ENCODE results near the gene BRD3OS.

The BRD3OS gene

DNA sequence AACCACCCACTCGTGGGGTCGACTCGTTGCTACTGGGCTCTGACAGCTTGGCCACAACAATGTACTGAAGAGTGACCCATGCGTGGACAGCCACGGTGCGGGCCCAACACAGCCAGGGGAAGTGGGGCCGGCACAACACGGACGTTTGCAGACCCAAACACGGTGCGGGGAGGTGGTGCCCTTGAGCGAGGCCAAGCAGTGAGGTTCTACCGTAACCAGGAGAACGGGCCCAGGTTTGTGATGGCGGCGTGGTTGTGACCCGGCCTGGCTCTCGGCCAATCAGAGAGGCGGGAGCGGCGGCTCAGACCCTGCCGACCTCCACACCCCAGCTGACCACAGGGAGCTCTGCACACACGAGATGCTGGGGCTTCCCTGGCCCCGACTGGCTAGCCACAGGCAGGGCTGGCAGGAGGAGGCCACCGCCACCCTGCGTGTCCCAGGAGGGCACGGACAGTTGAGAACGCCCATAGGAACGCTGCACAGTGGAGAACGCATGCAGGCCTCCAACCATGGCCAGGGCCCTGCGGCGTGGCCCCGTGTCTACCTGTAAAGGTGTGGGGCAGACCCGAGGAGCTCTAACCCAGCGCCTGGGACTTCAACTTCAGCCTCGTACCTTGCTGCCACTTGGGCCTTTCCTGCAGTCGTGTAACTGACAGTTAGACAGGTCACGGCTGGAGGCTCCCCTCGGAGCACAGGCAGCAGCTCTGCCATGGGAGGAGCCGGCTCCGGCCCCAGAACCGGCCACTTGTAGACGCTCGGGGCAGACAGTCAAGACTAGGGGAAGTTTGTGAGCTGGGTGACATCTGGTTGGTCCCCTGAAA lies 28.9 kb downstream of the BRD3OS start:
- no peak for DNase-seq

DNA sequence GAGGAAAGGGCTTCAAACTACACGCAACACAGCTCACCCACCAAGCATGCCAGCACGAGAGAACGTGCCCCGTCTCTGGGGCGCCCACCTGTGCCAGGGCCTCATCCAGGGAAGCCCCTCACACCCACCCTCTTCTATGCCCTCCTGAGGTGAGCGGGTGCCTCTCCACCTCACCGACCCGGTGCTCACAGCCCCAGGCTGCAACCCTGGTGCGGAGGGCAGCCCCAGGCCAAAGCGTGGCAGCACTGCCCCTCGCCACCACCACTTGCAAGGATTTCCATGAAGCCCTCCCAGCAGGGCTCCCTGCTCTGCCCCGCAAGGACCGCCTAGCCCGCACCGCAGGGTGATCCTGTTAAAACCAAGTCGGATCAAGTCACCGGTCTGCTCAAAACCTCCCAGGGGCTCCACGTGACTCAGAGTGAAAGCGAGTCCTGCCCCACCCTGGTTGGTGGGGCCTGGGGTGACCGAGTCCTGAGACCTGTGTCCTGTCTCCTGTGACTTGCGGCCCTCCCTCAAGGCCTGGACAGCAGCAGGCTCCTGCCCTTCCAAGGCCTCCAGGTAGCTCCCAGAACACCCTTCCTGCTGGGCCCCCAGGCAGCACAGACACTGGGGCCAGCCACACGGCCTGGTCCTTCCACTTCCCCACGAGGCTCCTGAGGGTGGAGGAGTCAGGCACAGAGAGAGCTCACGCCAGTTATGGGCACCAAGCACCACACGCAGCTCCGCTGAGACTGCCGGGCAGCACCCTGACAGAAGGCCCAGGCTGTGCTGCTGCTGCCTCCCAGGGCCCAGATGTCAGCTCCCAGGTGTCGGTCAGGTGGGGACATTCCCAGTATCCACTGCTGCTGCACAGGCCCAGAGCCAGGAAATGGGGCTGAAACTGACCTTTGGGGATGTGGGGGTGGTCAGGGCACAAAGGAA lies 29.9 kb downstream of the BRD3OS start:
- no peak for DNase-seq

- DNase-seq = no peak
Observed at GRCh38 chr9:134055981-134056461, 30.7 kb downstream of the BRD3OS start.

DNA sequence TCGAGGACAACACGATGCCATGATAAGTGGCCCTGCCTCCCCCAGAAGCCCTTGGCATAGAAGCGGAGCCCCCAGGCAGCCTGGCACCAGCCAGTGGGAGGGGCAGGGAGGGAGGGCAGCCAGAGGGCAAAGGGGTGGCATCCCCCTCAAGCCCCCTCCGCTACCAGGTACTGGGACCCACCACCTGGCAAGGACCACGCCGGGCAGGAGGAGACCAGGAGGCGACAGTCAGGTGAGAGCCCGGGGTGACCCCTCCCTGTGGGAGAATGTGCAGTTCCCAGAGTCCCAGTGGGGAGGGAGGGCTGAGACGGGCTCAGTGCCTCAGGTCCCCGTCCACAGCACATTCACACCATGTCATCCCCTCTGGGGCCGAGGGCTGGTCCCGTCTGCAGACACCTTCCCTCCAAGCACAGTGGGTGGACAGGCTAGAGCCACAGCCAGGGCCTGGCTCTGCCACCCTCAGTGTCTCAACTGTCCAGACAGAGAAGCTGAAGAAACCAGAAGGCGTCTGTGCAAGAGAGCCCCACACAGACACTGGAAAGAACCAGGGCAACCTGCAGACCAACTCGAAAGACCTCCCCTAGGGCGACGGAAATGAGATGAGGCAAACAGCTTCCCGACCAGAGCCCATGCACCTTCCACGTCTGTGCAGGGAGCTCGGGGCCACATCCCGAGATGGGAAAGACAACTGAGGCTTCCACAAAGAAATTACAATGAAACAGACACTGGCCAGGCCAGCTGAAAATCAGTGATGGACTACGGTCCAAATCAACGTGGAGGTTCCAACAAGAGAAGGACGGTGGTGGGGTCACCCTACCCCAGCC lies 31.4 kb downstream of the BRD3OS start:
- no peak for DNase-seq

DNA sequence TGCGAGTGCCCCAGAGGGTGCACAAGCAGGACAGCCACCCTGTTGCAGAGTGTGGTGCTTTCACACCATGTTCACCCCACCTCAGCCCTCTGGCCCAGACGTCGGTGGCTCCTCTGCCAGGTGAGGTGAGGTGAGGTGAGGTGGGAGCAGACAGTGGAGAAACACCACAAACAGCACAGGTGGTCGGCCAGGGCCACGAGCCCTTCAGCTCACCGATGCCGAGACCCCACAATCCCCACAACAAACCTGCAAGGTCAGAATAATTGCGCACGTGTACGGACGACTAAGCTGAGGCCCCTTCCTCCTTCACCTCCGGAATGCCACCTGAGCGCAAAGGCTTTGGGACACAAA lies 32.0 kb downstream of the BRD3OS start:
- no peak for DNase-seq

DNA sequence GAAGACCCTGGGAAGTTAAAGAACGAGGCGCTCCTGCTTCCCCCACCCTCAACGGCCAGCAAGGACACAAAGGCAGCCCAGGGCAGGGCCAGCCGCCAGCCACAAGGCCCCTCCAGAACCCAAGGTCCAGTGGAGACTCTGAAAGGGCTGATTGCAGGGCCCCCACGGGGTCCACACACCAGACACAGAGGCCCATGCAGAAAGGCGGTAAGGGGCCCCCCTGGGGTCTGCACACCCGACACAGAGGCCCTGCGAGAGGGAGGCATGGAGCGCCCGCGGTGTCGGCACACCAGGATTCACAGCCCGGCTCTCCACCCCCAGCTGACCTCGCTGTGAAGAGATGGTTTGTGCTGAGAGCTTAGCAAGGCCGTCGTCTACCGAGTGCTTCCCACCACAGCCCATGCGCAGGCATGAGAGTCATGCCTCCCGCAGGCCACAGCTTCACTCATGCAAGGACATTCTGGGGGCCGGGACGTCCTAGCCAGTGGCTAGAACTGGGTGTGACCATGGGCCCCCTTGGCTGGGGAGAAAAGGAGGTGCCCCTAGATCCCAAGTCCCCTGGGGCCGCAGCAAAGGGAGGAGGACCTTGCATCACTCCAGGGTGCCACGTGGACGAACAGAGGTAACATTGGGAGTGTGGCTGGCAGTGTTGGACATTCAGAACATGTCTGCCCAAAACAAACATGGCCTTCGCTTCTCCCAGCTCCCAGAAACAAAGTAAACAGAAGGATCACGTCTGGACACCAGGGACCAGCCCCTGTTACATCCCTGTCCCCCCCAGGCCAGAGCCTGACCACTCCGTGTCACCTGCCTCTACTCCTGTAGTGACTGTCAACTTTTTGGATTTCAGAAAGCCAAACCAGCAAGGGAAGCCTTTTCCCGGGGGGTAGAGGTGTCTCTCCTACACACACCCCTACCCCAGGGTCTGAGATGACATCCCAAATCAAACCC lies 32.7 kb downstream of the BRD3OS start:
- DNase-seq = peak; percentile 59

DNA sequence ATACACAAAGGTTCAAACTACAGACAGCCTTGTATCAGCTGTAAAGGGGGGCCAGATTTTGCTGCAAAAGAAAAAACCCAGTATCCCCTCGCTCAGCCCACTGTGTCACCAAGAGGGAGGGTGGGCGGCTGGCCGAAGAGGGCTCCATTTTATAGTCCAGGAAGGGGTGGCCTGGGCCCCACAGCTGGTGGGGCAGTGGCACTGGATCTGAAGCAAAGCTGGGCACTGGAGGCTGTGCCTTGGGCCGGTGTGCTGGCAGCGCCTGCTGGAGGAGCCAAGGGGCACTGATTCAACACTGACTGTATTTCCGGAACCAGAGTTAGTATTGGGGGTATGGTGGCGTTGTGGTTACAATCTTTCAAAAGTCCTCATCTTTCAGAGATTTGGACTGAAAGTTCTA lies 33.4 kb downstream of the BRD3OS start:
- DNase-seq = no peak

DNA sequence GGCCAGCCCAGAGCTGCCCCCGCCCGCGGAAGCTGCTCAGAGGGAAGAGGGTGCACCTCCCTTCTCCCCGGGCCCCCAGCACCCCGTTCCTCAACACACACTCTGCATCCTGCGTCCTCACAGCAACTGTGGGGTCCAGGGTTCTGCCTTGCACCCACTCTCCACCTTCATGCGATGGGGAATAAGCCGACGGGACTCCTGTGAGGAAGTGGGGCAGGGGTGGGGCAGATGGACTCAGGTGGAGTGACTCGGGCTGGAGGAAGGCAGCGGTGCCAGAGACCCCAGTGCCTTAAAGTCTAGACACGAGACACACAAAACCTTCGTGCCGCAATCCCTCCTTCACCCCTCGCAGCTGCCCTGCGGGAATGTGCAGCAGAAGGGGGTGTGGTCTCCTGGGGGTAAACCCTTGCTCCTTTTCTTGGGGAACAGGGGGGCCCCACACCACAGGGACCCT lies 33.9 kb downstream of the BRD3OS start:
- no peak for DNase-seq

DNA sequence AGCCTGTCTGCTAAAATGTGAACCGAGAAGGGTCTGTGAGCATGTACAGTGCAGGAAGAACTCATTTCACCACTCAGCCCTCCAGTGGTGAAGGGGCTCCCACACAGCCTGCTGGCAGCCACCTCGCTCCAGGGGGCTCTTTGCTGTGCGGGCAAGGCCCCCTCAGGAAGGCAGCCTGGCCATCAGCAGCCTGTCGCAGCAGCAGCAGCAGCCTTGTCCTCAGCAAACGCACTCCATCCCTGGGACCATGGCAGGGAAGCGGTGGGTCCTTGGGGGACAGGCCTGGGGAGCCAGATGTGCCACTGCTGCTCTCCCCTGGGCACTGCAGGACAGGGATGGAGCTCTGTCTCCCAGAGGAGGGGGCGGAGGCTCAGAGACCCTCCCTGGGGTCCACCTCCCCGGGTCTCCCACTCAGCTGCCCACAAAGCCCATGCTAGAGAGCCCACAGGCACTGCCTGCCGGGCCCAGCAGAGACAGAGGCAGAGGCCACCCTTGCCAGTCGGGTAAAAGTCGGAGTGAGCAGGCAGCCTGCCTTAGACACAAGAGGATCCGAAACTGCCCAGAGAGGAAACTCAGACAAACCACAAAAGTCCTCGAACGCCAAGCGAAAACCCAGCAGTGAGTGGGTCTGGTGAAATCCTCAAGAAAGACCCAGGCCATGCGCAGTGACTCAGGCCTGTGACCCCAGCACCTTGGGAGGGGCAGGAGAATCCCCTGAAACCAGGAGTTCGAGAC lies 34.5 kb downstream of the BRD3OS start:
- DNase-seq = no peak

- DNase-seq = no peak
Observed at GRCh38 chr9:134060546-134060945, 35.3 kb downstream of the BRD3OS start.

DNA sequence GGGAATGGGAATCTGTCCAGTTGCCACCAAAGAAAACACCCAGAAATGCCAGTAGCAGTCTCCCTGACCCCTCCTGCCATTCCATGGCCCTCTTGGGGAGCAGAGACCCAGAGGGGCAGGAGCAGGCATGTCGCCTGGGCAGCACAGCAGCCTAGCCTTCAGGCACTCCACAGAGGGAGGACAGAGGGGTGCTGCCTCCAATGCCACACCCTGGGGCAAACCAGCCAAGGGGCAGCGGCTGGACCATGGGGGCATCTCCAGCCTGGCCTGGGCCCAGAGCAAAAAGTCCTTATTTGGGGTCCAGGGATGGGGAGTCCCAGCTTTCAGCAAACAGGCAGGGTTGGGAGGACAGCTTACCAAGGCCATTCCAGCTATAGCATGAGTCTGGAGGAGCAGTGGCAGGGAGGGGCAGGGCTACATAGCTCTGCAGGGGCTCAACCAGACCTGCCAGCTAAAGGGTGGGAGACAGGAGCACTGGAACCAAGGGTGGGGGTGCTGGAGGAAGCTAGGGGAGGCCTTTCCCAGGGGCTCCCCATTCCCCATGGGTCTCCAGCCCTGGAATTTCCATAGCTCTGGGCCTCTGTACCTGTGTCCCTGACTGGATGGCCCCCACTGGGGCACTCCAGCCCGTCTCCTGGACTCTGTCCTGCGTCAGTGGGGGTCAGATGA lies 35.9 kb downstream of the BRD3OS start:
- DNase-seq = no peak

DNA sequence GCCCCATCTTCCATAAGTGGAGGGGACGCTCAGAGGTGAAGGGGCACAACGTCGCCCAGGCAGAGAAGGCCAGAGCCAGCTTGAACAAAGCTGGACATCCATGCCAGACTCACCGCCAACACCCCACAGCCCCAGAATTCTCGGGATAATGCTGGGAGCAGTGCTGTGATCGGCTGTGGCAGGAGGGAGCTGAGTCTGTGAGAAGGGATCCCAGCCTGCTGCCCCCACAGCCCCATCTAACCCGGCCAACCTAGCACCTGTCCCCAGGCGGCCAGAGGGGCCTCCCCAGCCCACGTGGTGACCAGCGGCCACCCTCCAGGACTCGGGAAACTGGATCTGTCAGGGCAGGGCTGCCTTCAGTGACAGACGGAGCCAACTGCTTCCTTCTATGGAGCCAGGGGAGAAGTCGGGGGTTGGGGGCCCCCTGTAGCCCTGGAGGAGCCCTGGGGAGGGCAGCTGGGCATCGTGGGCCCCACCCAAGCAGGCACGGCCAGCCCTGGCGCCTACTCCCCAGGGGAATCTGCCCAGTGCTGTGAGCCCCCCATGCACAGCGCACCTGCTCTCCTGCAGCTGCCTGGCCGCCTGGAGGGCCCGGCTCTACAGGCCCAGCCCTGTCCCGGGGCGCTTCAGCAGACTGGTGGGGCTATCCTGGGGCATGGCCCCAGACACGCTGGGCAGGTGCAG lies 36.5 kb downstream of the BRD3OS start:
- peak; percentile 35 for DNase-seq

DNA sequence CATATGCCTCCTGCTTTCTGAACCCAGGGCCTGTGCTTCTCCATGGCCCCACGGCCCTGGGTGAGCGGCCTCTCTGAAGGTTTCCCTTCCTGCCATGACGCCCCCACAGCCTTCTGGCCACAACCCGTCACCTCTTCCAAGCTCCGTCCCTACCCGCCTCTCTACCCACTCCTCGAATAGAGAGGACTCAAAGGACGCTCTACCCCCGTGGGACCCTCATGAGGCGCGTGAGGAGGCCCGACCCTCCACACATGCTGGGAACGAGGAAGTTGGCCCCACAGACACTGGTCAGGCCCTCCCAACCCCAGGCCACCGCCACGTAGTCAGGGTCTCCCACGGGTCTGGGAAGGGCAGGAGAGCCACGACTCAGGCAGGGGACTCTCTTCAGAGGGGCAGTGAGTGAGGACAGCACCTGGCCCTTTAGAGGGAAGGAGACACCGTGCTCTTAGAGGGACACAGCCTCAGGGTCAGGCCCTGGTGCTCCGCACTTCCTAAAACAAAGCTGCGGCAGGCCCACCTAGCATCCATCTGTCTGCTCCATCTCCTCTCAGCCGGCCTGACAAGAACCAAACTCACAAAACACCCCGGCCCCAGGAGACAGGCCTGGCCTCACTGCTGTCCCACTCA lies 37.3 kb downstream of the BRD3OS start:
- no peak for DNase-seq

DNA sequence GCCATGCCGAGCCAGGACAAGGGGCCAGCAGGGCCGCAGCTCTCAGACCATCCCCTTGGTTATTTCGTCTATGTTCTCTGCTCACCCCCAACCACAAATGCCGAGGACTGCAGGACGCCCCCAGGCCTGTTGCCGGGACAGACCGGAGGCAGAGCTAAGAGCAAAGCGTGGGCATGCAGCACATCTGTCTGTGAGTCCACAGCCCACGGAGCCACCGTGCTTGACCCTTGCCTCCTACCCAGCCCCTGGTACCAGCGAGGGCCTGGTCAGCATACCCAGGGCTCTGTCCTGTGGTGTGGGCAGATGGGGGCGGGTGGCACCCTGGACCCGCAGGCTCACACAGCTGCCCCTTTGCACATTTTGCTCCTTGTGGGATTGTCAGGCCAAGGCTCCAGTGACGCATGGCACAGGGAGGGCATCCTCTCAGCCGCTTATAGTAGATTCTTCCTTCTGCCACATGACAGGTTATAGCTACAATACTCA lies 37.8 kb downstream of the BRD3OS start:
- no peak for DNase-seq

GRCh38 chr9:134063571-134064450 lies 38.5 kb downstream of the BRD3OS start:
- no peak for DNase-seq

- DNase-seq = no peak
Observed at GRCh38 chr9:134064711-134065110, 39.4 kb downstream of the BRD3OS start.

DNA sequence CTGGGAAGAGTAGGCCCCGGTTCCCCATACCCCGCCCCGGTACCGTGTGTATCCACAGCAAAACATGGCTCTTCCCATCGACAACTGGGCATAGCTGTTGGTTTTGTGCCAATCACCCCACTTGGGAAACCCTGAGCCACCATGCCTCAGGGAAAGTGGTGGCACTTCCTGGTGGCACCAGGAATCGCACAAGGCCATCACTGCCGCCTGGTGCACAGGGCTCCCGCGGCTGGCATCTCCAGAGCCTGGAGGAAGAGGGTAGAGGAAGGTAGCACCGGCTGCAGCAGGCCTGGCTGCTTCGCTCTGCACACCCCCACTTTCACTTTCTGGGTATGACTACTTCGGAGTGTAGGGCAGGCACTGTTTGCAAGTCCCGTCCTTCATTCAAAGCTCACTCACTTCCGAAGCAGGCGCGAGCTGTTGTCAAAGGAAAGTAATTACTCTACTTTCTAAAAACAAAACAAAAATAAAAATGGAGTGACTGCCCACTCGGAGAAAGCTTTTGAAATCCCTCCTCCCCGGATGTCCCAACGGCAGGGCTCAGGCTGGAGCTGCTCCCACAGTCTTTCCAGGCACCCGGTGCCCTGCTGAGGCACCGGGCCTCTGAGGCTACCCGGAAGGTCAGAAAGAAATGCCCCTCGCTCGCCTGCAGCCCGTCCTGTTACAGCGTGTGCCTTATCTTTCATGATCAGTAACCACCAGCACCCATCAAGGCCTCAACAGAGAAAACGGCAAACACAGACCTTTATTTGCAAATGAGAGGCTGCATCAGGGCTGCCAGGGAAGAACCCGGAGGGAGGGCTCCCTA lies 40.5 kb downstream of the BRD3OS start:
- no peak for DNase-seq

Data from eye (tissue), 1 donor.